Suprapubic skin (tissue), 3 donors: ENCODE results near the gene NEB.

Experiments
- CTCF ChIP-seq, 2 donors: fragments of 200-600 bp in 1 of 2; fragments of 450-650 bp in 1 of 2; sonication (generic) in 1 of 2; IDR thresholded peaks; one replicate each; pipeline ENCODE4 v1.5.1; 2016 to 2019; ENCODE audit warnings: antibody characterized with exemption in 2 of 2, mild to moderate bottlenecking in 1 of 2, moderate library complexity in 1 of 2
- POLR2A ChIP-seq, 2 donors: fragments of 450-650 bp; IDR thresholded peaks; one replicate each; pipeline ENCODE4 v1.6.1; 2017; ENCODE audit warnings: antibody characterized with exemption in 2 of 2, mild to moderate bottlenecking in 2 of 2, moderate library complexity in 2 of 2

GRCh38 chr2:151691631-151692030 lies 42.6 kb downstream of the NEB start:
- no peak for TF ChIP-seq CTCF (IDR thresholded peaks at IDR 0.05)
- no peak for TF ChIP-seq POLR2A (IDR thresholded peaks at IDR 0.05)
